H9 (cell line): ENCODE results near the gene CUBN. TPM values are rescaled to one million over a fixed set of nuclear protein-coding genes. Genes with fewer than 3 reads are reported as not detected.

Experiments
- DNase-seq: peaks from one replicate; pipeline ENCODE4 v3.0.0-alpha.2; 2017
- H2AFZ ChIP-seq: one replicate; pipeline ENCODE4 v1.6.1; 2013; ENCODE audit warnings: mild to moderate bottlenecking, low read length, control low read depth, moderate library complexity
- H2AK5ac ChIP-seq: 2 replicates; pipeline ENCODE4 v1.6.1; 2013; ENCODE audit warnings: low read length, control low read depth, mixed read lengths; ENCODE audit not compliant: insufficient read length
- H2BK120ac ChIP-seq: one replicate; pipeline ENCODE4 v1.6.1; 2013; ENCODE audit warnings: low read depth, mild to moderate bottlenecking, low read length, control low read depth, inconsistent platforms; ENCODE audit not compliant: poor library complexity, severe bottlenecking
- H2BK12ac ChIP-seq: 2 replicates; pipeline ENCODE4 v1.6.1; 2013; ENCODE audit warnings: low read length, control low read depth, mixed read lengths, low read depth; ENCODE audit not compliant: insufficient read length
- H2BK15ac ChIP-seq: 2 replicates; pipeline ENCODE4 v1.6.1; 2013; ENCODE audit warnings: low read depth, low read length, control low read depth
- H2BK20ac ChIP-seq: one replicate; pipeline ENCODE4 v1.6.1; 2013; ENCODE audit warnings: low read depth, mild to moderate bottlenecking, low read length, control low read depth, inconsistent platforms; ENCODE audit not compliant: poor library complexity, severe bottlenecking
- H2BK5ac ChIP-seq: 2 replicates; pipeline ENCODE4 v1.6.1; 2013; ENCODE audit warnings: low read length, control low read depth, mixed read lengths; ENCODE audit not compliant: insufficient read length
- H3K14ac ChIP-seq: 2 replicates; pipeline ENCODE4 v1.6.1; 2013; ENCODE audit warnings: low read length, control low read depth; ENCODE audit not compliant: insufficient read depth
- H3K18ac ChIP-seq: 2 replicates; pipeline ENCODE4 v1.6.1; 2013; ENCODE audit warnings: low read depth, mild to moderate bottlenecking, mixed read lengths, low read length, control low read depth; ENCODE audit not compliant: insufficient read length
- H3K23ac ChIP-seq: 2 replicates; pipeline ENCODE4 v1.6.1; 2013; ENCODE audit warnings: low read length, control low read depth, mixed read lengths, low read depth; ENCODE audit not compliant: insufficient read length
- H3K23me2 ChIP-seq: 2 replicates; pipeline ENCODE4 v1.6.1; 2013; ENCODE audit warnings: low read depth, mild to moderate bottlenecking, mixed read lengths, low read length, control low read depth; ENCODE audit not compliant: insufficient read length, poor library complexity, severe bottlenecking
- H3K27ac ChIP-seq: 2 replicates; pipeline ENCODE4 v1.5.1; 2013; ENCODE audit warnings: low read length, control low read depth, mixed read lengths, low read depth; ENCODE audit not compliant: insufficient read length
- H3K27me3 ChIP-seq: 2 replicates; pipeline ENCODE4 v1.6.1; 2013; ENCODE audit warnings: low read length, control low read depth, inconsistent platforms; ENCODE audit not compliant: insufficient read depth
- H3K4ac ChIP-seq: 2 replicates; pipeline ENCODE4 v1.6.1; 2013; ENCODE audit warnings: low read depth, mild to moderate bottlenecking, control low read depth, inconsistent platforms, low read length, moderate library complexity
- H3K4me1 ChIP-seq: 2 replicates; pipeline ENCODE4 v1.6.1; 2013; ENCODE audit warnings: low read length, control low read depth, inconsistent platforms; ENCODE audit not compliant: insufficient read depth
- H3K4me2 ChIP-seq: 2 replicates; pipeline ENCODE4 v1.6.1; 2013; ENCODE audit warnings: low read length, control low read depth, mixed read lengths; ENCODE audit not compliant: insufficient read length, insufficient read depth
- H3K56ac ChIP-seq: 2 replicates; pipeline ENCODE4 v1.6.1; 2013; ENCODE audit warnings: low read depth, mild to moderate bottlenecking, mixed read lengths, low read length, control low read depth; ENCODE audit not compliant: insufficient read length
- H3K79me1 ChIP-seq: 2 replicates; pipeline ENCODE4 v1.6.1; 2013; ENCODE audit warnings: low read depth, mild to moderate bottlenecking, moderate library complexity, low read length, control low read depth, inconsistent platforms; ENCODE audit not compliant: insufficient read depth, poor library complexity, severe bottlenecking
- H3K79me2 ChIP-seq: 2 replicates; pipeline ENCODE4 v1.6.1; 2013; ENCODE audit warnings: low read length, control low read depth, inconsistent platforms; ENCODE audit not compliant: insufficient read depth
- H3K9ac ChIP-seq: 2 replicates; pipeline ENCODE4 v1.6.1; 2013; ENCODE audit warnings: low read length, control low read depth, mixed read lengths; ENCODE audit not compliant: insufficient read length; ENCODE audit errors: extremely low read depth
- H3K9me3 ChIP-seq: one replicate; pipeline ENCODE4 v1.6.1; 2013; ENCODE audit warnings: low read depth, low read length, inconsistent platforms; ENCODE audit not compliant: control insufficient read depth
- H3T11ph ChIP-seq: one replicate; pipeline ENCODE4 v1.6.1; 2013; ENCODE audit warnings: mild to moderate bottlenecking, low read length, control low read depth, inconsistent platforms
- H4K20me1 ChIP-seq: one replicate; pipeline ENCODE4 v1.6.1; 2013; ENCODE audit not compliant: control insufficient read depth, insufficient read length, insufficient read depth
- H4K5ac ChIP-seq: 2 replicates; pipeline ENCODE4 v1.6.1; 2013; ENCODE audit warnings: low read depth, mild to moderate bottlenecking, mixed read lengths, low read length, control low read depth; ENCODE audit not compliant: insufficient read length
- H4K8ac ChIP-seq: replicated peaks from 2 replicates; pipeline ENCODE4 v1.6.1; 2013; ENCODE audit warnings: low read length, control low read depth, mixed read lengths, low read depth; ENCODE audit not compliant: insufficient read length
- H4K91ac ChIP-seq: 2 replicates; pipeline ENCODE4 v1.6.1; 2013; ENCODE audit warnings: low read depth, mild to moderate bottlenecking, moderate library complexity, mixed read lengths, low read length, control low read depth; ENCODE audit not compliant: insufficient read length
- H3K27ac Mint-ChIP-seq, 3 experiments: 2 replicates in 2 of 3; 3 replicates in 1 of 3; pipeline ENCODE4 v1.8.0; 2020 to 2021; ENCODE audit warnings: mixed read lengths in 3 of 3, mild to moderate bottlenecking in 1 of 3, moderate library complexity in 1 of 3
- H3K27me3 Mint-ChIP-seq: 2 replicates; pipeline ENCODE4 v1.8.0; 2021; ENCODE audit warnings: low read depth, mild to moderate bottlenecking, moderate library complexity, mixed read lengths
- H3K36me3 Mint-ChIP-seq, 3 experiments: 2 replicates in 2 of 3; 3 replicates in 1 of 3; pipeline ENCODE4 v1.8.0; 2020 to 2021; ENCODE audit warnings: low read depth in 3 of 3, mixed read lengths in 3 of 3; ENCODE audit not compliant: insufficient read depth in 1 of 3
- H3K4me1 Mint-ChIP-seq, 2 experiments: 2 replicates each; pipeline ENCODE4 v1.8.0; 2020; ENCODE audit warnings: mixed read lengths in 2 of 2
- H3K4me3 Mint-ChIP-seq, 2 experiments: 2 replicates in 1 of 2; 3 replicates in 1 of 2; pipeline ENCODE4 v1.8.0; 2020 to 2021; ENCODE audit warnings: mild to moderate bottlenecking in 2 of 2, mixed read lengths in 2 of 2, moderate library complexity in 1 of 2
- H3K9me3 Mint-ChIP-seq, 2 experiments: 2 replicates in 1 of 2; 3 replicates in 1 of 2; pipeline ENCODE4 v1.8.0; 2020; ENCODE audit warnings: mild to moderate bottlenecking in 2 of 2, mixed read lengths in 2 of 2, moderate library complexity in 1 of 2
- CTCF ChIP-seq: fragments of 200-600 bp; sonication (generic); conservative IDR thresholded peaks from 3 replicates; pipeline ENCODE4 v1.8.0; 2021; ENCODE audit warnings: antibody characterized with exemption, mild to moderate bottlenecking
- total RNA-seq: library from RNA; stranded (reverse); gene quantifications from 2 replicates; pipeline ENCODE4 v1.2.1, GENCODE V29; 2021

Gene CUBN
- total RNA-seq, 1 experiment from 2014 or later: 0.26 TPM

GRCh38 chr10:17059197-17059688, 70.4 kb downstream of the CUBN start:
- no peaks in the 10 kb centered on the region for H3K9me3 Mint-ChIP-seq
- H2BK15ac ChIP-seq: no peak overlapping the region
- no peak overlapping the region for H2AFZ ChIP-seq
- no peak overlapping the region for H3K56ac ChIP-seq
- H2BK12ac ChIP-seq: no peak overlapping the region
- no peaks in the 10 kb centered on the region for H3K9me3 ChIP-seq
- no peaks in the 10 kb centered on the region for H3K36me3 Mint-ChIP-seq
- H3K9ac ChIP-seq: no peak overlapping the region
- H3K14ac ChIP-seq: no peak overlapping the region
- no peaks in the 10 kb centered on the region for H3K27me3 Mint-ChIP-seq
- no peak for TF ChIP-seq CTCF
- no peaks in the 10 kb centered on the region for H4K20me1 ChIP-seq
- no peak for DNase-seq
- H3K4me2 ChIP-seq: no peak overlapping the region
- no peak overlapping the region for H4K8ac ChIP-seq
- H4K91ac ChIP-seq: no peak overlapping the region
- H2AK5ac ChIP-seq: no peak overlapping the region
- no peak overlapping the region for H3K27ac Mint-ChIP-seq
- H3K23me2 ChIP-seq: no peaks in the 10 kb centered on the region
- no peak overlapping the region for H2BK20ac ChIP-seq
- no peak overlapping the region for H3K18ac ChIP-seq
- no peaks in the 10 kb centered on the region for H3K79me1 ChIP-seq
- no peak overlapping the region for H3T11ph ChIP-seq
- H3K27me3 ChIP-seq: no peaks in the 10 kb centered on the region
- H2BK5ac ChIP-seq: no peak overlapping the region
- H3K4me3 Mint-ChIP-seq: no peak overlapping the region
- H3K4me1 ChIP-seq: no peaks in the 10 kb centered on the region
- H3K4me1 Mint-ChIP-seq: peaks cover 7 to 19% of the 10 kb centered on the region in 2 experiments
- H3K4ac ChIP-seq: no peak overlapping the region
- no peak overlapping the region for H2BK120ac ChIP-seq
- H3K27ac ChIP-seq: no peak overlapping the region
- H4K5ac ChIP-seq: no peak overlapping the region
- H3K23ac ChIP-seq: no peak overlapping the region
- H3K79me2 ChIP-seq: no peaks in the 10 kb centered on the region
